GM21390 (cell line): ENCODE data around the gene FAU.

Experiments used
- ATAC-seq: cut with Tn5 transposase; IDR thresholded peaks from one replicate; pipeline ENCODE4 v1.9.1; 2021; ENCODE audit not compliant: unreplicated experiment

The FAU gene

DNA sequence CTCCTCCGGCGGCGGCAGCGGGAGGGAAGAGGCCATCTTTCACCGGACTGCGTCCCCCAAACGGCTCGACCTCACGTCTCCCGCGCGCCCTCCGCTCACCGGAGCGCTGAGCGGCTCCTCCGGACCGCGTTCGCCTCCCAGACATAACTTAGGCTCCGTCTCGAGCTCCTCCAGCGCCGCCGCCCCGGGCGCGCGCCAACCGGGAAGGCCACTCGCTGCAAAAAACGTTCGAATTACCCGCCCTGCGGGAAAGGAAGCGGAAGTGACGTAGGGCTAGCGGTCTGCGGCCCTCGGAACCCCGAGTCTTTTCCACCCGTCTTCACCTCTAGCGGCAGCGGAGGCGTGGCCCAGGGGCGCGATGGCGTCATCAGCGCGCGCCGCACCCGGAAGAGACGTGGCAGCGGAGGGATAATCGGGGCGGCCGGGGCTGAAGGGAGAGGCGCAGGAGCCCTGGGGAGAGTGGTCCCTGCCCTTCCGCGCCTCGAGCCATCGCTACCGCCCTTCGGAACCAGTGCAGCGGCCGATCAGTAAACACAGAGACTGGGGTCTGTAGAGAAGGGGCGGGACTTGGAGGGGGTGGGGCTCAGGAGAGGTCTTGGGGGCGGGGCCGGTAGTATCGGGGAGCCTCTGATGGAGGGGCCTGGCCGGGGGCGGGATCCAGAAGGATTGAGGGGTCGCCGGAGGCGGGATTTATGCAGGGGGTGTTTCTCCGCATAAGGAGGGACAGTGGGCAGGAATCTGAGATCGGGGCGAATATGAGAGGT is 37.9 kb downstream of the FAU start, which contains the start of the genes CDCA5 and ZFPL1:
Gene CDCA5, minus strand, starts transcription at position 207 of the 764 bp plus-strand sequence. Its CDS starts 62 bp downstream, at position 145.
Gene ZFPL1, plus strand, starts transcription at position 389 of the 764 bp plus-strand sequence. CDS start 477 bp downstream, outside the sequence.
- ATAC-seq, result peak; percentile 67

DNA sequence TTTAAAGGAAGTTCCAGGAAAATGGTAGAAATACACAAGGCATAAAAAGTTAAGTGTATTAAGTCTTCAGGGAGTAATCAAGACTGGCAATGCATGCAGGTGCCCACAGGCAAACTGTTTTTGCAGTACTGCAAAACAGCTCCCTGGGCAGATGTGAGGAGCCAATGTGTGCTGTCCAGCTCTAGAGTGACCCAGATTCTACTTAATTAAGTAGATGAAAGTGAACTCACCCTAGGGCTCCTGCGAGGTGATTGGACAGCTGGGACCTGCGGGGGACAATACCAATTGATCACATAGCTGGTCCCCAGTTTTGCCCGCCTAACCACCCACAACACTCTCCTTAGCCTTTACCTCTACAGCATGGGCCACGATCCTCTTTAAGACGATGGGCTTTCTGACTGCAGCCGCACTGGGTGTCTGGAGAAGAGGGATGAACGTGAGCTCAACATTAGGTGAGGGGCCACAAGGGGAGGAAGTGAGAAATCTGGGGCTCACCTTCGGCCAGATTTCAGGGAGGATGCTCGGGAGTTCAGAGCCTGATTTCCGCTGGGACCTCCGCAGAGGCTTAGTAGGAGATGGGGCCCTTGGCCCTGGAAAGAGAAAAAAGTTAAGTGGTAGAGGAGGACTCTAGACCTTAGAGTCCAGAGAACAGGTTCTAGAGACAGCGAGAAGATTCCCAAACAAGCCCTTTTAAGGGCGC is 38.6 kb downstream of the FAU start:
- ATAC-seq, result no peak

DNA sequence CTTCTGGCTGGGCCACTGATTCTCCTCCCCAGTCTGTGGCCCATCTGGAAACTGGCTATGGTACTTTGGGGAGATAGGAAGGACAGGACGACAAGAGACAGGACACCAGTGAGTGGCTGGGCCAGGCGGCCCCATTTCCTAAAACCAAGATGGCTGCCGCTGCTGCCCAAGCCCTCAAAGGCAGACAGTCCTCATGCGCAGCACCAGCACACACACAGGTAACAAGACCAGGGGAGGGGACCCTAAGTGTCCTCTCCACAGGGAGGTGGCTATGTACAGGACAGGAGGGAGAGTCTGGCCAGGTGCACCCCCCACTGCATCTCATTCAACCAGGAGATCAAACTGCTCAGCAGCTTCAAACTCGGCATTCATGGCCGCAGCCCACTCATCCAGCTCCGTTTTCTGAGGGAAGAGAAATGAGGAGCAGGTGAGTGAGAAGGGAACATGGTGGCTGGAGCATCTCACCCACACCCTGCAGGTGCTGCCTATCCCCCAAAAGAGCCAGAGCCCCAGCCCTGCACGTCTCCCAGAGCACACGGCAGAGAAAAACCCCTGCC is 43.1 kb downstream of the FAU start:
- no peak for ATAC-seq

DNA sequence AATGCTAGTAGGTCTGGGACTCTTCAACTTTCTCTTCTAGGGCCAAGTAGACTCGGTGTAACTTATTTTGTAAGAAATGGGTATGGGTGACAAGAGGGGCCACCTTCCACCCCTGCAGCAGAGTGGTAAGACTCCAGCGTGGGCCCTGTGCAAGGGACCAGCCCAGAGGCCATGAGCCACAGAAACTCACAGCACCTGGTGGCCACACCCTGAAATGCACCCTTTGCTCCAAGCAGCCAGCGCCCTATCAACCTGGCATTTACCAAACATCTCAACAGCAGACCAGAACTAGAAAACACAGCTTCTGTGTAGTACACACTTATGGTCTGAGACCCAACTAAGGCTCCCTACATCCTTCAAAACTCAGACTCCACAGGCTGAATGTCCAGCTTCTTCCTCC is 43.8 kb downstream of the FAU start:
- ATAC-seq, result no peak

DNA sequence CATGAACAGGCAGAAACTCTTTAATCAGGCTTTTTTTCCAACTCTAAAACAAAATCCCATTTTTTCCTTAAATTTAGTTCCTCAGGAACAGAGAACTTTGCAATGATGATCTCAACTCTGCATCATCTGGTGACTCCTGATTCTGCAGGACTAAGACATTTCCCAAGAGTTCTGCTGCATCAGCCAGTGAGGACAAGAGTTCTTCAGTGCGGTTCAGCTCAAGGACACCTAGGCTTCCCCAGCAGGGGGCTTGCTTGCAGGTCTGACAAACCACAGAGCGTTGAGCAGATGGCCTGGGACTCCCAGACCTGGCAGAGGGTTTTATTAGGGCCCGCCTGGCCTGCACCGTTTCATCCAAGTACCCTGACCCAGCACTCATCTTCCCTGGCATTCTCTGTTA is 44.5 kb downstream of the FAU start:
- ATAC-seq, result no peak

DNA sequence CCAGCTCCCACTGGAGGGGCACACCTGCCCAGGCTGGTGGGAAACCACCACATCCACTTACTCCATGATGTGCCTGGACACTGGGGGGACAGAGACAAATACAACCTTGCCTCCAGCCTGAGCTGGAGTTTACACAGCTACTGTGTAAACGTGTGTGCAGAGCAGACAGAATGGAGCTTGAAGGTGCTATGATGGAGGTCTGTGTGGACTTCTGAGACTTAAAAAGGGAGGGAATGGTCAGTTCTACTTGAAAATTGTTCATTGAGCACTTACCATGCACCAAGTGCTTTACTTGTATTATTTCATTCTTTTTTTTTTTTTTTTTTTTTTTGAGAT is 49.3 kb downstream of the FAU start:
- no peak for ATAC-seq

DNA sequence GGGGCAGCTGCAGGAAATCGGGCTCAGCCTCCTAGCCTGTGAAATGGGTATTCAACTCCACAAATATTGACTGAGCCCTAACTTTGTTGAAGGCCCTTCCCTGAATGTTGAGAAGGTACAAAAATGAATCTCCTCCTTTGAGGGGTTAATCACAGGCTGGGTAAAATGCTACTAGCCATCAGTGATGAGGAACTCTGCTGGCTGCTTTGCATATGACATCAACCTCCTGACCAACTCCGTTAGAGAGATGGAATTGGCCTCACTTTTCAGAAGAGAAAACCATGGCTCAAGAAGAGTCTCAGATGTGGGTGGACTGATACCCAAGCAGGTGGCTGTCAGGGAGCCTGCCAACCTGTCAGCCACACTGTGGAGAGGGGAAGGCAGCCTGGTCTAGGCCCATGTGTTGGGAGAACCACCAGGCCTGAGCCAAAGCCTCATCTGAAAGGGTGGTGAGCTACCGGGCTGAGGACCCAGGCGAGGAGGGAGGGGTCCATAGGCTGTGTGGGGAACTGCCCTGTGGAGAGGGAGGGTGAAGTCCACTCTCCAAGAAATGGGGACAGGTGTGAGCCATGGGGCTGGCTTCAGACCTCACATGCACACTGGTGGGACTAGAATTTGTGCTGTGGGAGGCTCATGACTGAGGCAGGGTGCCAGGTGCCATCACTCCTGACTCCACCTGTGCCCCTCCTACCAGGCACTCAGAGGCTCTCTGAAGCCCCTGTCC is 49.9 kb downstream of the FAU start:
- ATAC-seq, result no peak
